WTC11 (cell line): Measurements from ENCODE around the gene SREBF1. TPM values are rescaled to one million over a fixed set of nuclear protein-coding genes. Genes with fewer than 3 reads are reported as not detected.

Source experiments
- ATAC-seq: fragments of 200-7000 bp; cut with Tn5 transposase; 2 replicates; pipeline ENCODE4 v1.10.0; 2021; ENCODE audit warnings: mild to moderate bottlenecking, moderate library complexity
- CTCF ChIA-PET: fragments of 300-600 bp; sonication (Branson Sonifier 250); formaldehyde crosslinking; loops from one replicate; lab custom pipeline; 2021; ENCODE audit warnings: antibody characterized with exemption; lab: Charles Lee
- POLR2A ChIA-PET: fragments of 350-600 bp; sonication (Branson Sonifier 250); formaldehyde crosslinking; loops from one replicate; lab custom pipeline; 2021; ENCODE audit warnings: antibody characterized with exemption; lab: Charles Lee
- DNase-seq: peaks from one replicate; pipeline ENCODE4 v3.0.0; 2021; ENCODE audit warnings: low spot score
- H3K27ac Mint-ChIP-seq: 2 replicates; pipeline ENCODE4 v1.8.0; 2021; ENCODE audit warnings: mixed read lengths
- H3K27me3 Mint-ChIP-seq: 2 replicates; pipeline ENCODE4 v1.8.0; 2021; ENCODE audit warnings: low read depth, mild to moderate bottlenecking, moderate library complexity, mixed read lengths
- H3K36me3 Mint-ChIP-seq: 2 replicates; pipeline ENCODE4 v1.8.0; 2021; ENCODE audit warnings: mixed read lengths
- H3K4me1 Mint-ChIP-seq: 2 replicates; pipeline ENCODE4 v1.8.0; 2022; ENCODE audit warnings: mixed read lengths
- H3K4me3 Mint-ChIP-seq: 2 replicates; pipeline ENCODE4 v1.8.0; 2021; ENCODE audit warnings: mild to moderate bottlenecking, moderate library complexity, mixed read lengths
- H3K9me3 Mint-ChIP-seq: 2 replicates; pipeline ENCODE4 v1.8.0; 2021; ENCODE audit warnings: mixed read lengths
- CDX4 ChIP-seq: fragments of 250-450 bp; sonication (Bioruptor Pico); IDR thresholded peaks from 2 replicates; pipeline ENCODE4 v1.9.0; 2021; ENCODE audit warnings: moderate library complexity, mild to moderate bottlenecking, inconsistent platforms, borderline replicate concordance
- CTCF ChIP-seq: fragments of 200-600 bp; IDR thresholded peaks from 2 replicates; pipeline ENCODE4 v1.8.0; 2022; ENCODE audit warnings: antibody characterized with exemption
- FOXK1 ChIP-seq: sonication (generic); formaldehyde crosslinking; IDR thresholded peaks from 2 replicates; pipeline ENCODE4 v1.8.0; 2022; ENCODE audit warnings: mild to moderate bottlenecking, moderate library complexity, missing genetic modification reagents
- GABPB1 ChIP-seq: sonication (generic); formaldehyde crosslinking; IDR thresholded peaks from 2 replicates; pipeline ENCODE4 v1.8.1; 2023; ENCODE audit warnings: mild to moderate bottlenecking, missing genetic modification reagents
- HMGA2 ChIP-seq: fragments of 250-450 bp; sonication (Bioruptor Pico); IDR thresholded peaks from 2 replicates; pipeline ENCODE4 v1.4.0; 2021; ENCODE audit warnings: mild to moderate bottlenecking, moderate library complexity
- JUN ChIP-seq: sonication (generic); formaldehyde crosslinking; IDR thresholded peaks from 2 replicates; pipeline ENCODE4 v1.8.0; 2023; ENCODE audit warnings: mild to moderate bottlenecking, missing genetic modification reagents
- NFATC4 ChIP-seq: fragments of 250-450 bp; sonication (Bioruptor Pico); IDR thresholded peaks from 2 replicates; pipeline ENCODE4 v1.9.0; 2021; ENCODE audit warnings: mild to moderate bottlenecking
- PRRX2 ChIP-seq: fragments of 250-450 bp; sonication (Bioruptor Pico); IDR thresholded peaks from 2 replicates; pipeline ENCODE4 v1.8.0; 2021; ENCODE audit warnings: mild to moderate bottlenecking
- RELA ChIP-seq: sonication (generic); formaldehyde crosslinking; IDR thresholded peaks from 2 replicates; pipeline ENCODE4 v1.8.1; 2022; ENCODE audit warnings: missing genetic modification reagents, mild to moderate bottlenecking, borderline replicate concordance
- SP1 ChIP-seq: sonication (generic); formaldehyde crosslinking; conservative IDR thresholded peaks from 2 replicates; pipeline ENCODE4 v1.8.1; 2022; ENCODE audit warnings: missing genetic modification reagents
- TEAD1 ChIP-seq: sonication (generic); formaldehyde crosslinking; IDR thresholded peaks from 2 replicates; pipeline ENCODE4 v1.8.0; 2022; ENCODE audit warnings: mild to moderate bottlenecking, missing genetic modification reagents
- ZNF263 ChIP-seq: sonication (generic); formaldehyde crosslinking; IDR thresholded peaks from 2 replicates; pipeline ENCODE4 v1.8.1; 2022; ENCODE audit warnings: low read depth, mild to moderate bottlenecking, moderate library complexity, missing genetic modification reagents
- ZNF416 ChIP-seq: fragments of 250-450 bp; sonication (Bioruptor Pico); IDR thresholded peaks from 2 replicates; pipeline ENCODE4 v1.9.0; 2021; ENCODE audit warnings: mild to moderate bottlenecking, inconsistent platforms
- total RNA-seq: library from RNA; stranded (reverse); gene quantifications from 3 replicates; pipeline ENCODE4 v1.2.3, GENCODE V29; 2021
- TF ChIP-seq, protein P1 (sequence below): sonication (generic); formaldehyde crosslinking; IDR thresholded peaks from 2 replicates; pipeline ENCODE4 v1.8.1; 2023; ENCODE audit warnings: mild to moderate bottlenecking, missing genetic modification reagents, borderline replicate concordance
- TF ChIP-seq, protein P2 (sequence below): sonication (generic); formaldehyde crosslinking; IDR thresholded peaks from 2 replicates; pipeline ENCODE4 v1.8.0; 2022; ENCODE audit warnings: mild to moderate bottlenecking, missing genetic modification reagents
- TF ChIP-seq, protein P3 (sequence below): sonication (generic); formaldehyde crosslinking; IDR thresholded peaks from 2 replicates; pipeline ENCODE4 v1.8.0; 2023; ENCODE audit warnings: missing genetic modification reagents, mild to moderate bottlenecking, borderline replicate concordance
- TF ChIP-seq, protein P4 (sequence below): sonication (generic); formaldehyde crosslinking; IDR thresholded peaks from 2 replicates; pipeline ENCODE4 v1.8.1; 2022; ENCODE audit warnings: low read depth, mild to moderate bottlenecking, moderate library complexity, missing genetic modification reagents, borderline replicate concordance
- TF ChIP-seq, protein P5 (sequence below): fragments of 250-450 bp; sonication (Bioruptor Pico); IDR thresholded peaks from 2 replicates; pipeline ENCODE4 v1.9.0; 2021; ENCODE audit warnings: mild to moderate bottlenecking

Gene SREBF1
- total RNA-seq, 1 experiment from 2014 or later, result 93.7 TPM

DNA sequence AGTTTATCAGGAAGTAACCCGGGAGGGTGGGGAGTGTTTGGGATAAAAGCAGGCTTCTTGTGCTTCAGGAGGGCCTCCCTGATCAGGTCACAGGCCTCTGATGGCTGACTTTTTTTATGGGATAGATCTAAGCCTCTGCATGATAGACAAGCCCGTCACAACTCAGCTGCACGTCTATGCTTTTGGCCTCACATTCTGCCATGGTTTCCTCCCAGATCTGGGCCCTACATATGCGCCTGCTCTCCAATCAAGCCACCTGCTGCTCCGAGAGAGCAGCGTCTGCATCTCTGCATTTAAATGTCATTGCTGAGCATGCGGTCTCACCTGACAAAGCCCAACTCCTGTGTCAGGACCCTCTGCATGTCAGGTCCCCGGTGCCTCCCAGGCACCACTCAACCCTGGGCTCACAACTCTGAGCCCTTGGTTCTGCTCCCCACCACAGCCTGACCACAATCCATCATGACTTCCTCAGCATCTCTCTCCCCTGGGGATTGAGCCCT is 45.3 kb upstream of the SREBF1 start:
- CTCF ChIA-PET, result interaction anchor here (1.4 to 2.1 kb wide), 2 partner anchors 9 to 37 kb away, joined by 4 to 7 read pairs; no protein-coding TSS in a partner anchor
- no peak for TF ChIP-seq SP1
- peak; percentile 22; the same call in 1 of the 2 replicates for TF ChIP-seq TEAD1
- no peak for TF ChIP-seq ZNF263 (CRISPR knock-in tag)
- TF ChIP-seq, protein P1, sequence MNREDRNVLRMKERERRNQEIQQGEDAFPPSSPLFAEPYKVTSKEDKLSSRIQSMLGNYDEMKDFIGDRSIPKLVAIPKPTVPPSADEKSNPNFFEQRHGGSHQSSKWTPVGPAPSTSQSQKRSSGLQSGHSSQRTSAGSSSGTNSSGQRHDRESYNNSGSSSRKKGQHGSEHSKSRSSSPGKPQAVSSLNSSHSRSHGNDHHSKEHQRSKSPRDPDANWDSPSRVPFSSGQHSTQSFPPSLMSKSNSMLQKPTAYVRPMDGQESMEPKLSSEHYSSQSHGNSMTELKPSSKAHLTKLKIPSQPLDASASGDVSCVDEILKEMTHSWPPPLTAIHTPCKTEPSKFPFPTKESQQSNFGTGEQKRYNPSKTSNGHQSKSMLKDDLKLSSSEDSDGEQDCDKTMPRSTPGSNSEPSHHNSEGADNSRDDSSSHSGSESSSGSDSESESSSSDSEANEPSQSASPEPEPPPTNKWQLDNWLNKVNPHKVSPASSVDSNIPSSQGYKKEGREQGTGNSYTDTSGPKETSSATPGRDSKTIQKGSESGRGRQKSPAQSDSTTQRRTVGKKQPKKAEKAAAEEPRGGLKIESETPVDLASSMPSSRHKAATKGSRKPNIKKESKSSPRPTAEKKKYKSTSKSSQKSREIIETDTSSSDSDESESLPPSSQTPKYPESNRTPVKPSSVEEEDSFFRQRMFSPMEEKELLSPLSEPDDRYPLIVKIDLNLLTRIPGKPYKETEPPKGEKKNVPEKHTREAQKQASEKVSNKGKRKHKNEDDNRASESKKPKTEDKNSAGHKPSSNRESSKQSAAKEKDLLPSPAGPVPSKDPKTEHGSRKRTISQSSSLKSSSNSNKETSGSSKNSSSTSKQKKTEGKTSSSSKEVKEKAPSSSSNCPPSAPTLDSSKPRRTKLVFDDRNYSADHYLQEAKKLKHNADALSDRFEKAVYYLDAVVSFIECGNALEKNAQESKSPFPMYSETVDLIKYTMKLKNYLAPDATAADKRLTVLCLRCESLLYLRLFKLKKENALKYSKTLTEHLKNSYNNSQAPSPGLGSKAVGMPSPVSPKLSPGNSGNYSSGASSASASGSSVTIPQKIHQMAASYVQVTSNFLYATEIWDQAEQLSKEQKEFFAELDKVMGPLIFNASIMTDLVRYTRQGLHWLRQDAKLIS (CRISPR knock-in tag), result no peak
- TF ChIP-seq CDX4 (CRISPR knock-in tag), result no peak
- TF ChIP-seq PRRX2, result no peak
- TF ChIP-seq, protein P2, sequence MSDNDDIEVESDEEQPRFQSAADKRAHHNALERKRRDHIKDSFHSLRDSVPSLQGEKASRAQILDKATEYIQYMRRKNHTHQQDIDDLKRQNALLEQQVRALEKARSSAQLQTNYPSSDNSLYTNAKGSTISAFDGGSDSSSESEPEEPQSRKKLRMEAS (CRISPR knock-in tag), result peak; percentile 36; the same call in 1 of the 2 replicates
- TF ChIP-seq, all 79 proteins: peak for 2
- no peaks in the 10 kb centered on the region; the same call in 1 of the 2 replicates for H3K27me3 Mint-ChIP-seq
- peak; percentile 32; the same call in 1 of the 2 replicates for ATAC-seq
- POLR2A ChIA-PET, result no interaction called here
- peaks cover 64% of the 10 kb centered on the region for H3K4me1 Mint-ChIP-seq
- no peak overlapping the region for H3K4me3 Mint-ChIP-seq
- H3K27ac Mint-ChIP-seq, result no peak overlapping the region
- no peak for DNase-seq
- H3K9me3 Mint-ChIP-seq, result no peaks in the 10 kb centered on the region
- no peaks in the 10 kb centered on the region for H3K36me3 Mint-ChIP-seq

DNA sequence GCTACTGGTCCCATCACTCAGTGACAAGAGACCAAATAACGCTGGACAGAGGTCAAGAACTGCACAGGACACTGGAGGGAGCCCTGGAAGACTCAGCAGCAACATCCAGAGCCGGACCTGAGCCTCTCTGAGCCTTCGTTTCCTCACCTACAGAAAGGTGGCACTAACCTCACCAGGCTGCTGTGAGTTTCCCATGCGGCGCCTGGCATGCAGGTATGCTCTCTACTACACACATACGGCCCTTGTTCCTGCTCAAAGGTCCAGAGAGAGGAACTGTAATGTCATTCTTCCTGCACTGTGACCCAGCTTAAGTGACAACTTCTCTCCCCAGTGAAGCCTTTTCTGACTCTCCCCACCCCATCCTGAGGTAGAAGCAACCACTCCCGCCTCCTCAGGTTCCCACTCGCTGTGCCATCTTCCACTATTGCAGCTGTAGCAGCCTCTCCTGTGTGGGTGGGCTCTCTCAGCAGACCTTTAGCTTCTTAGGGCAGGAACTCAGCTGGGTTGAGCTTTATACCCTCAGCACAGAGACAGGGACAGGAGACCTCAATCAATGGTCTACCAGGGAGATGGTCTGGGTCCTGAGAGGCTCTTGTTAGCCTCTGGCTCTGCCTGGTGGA is 43.9 kb upstream of the SREBF1 start:
- no peak for ATAC-seq
- DNase-seq, result no peak
- Mint-ChIP-seq H3K9me3 (no peaks in the 10 kb centered on the region), H3K27ac (no peak overlapping the region), H3K4me1 (peaks cover 62% of the 10 kb centered on the region), H3K36me3 (no peaks in the 10 kb centered on the region), H3K4me3 (no peak overlapping the region), H3K27me3 (no peaks in the 10 kb centered on the region; the same call in 1 of the 2 replicates)
- CTCF ChIA-PET, result interaction anchor here (1.1 to 2.1 kb wide), 4 partner anchors 10 to 68 kb away, joined by 3 to 7 read pairs (median 4); no protein-coding TSS in a partner anchor
- POLR2A ChIA-PET, result interaction anchor here (0.6 kb wide), 1 partner anchor 55 kb away, joined by 6 read pairs; no protein-coding TSS in a partner anchor
- TF ChIP-seq HMGA2 (CRISPR knock-in tag) (no peak), CTCF (no peak), SP1 (no peak), ZNF263 (CRISPR knock-in tag) (no peak), RELA (no peak), GABPB1 (CRISPR knock-in tag) (no peak), ZNF416 (CRISPR knock-in tag) (no peak), JUN (CRISPR knock-in tag) (no peak), FOXK1 (CRISPR knock-in tag) (no peak), NFATC4 (CRISPR knock-in tag) (no peak)
- TF ChIP-seq, protein P3, sequence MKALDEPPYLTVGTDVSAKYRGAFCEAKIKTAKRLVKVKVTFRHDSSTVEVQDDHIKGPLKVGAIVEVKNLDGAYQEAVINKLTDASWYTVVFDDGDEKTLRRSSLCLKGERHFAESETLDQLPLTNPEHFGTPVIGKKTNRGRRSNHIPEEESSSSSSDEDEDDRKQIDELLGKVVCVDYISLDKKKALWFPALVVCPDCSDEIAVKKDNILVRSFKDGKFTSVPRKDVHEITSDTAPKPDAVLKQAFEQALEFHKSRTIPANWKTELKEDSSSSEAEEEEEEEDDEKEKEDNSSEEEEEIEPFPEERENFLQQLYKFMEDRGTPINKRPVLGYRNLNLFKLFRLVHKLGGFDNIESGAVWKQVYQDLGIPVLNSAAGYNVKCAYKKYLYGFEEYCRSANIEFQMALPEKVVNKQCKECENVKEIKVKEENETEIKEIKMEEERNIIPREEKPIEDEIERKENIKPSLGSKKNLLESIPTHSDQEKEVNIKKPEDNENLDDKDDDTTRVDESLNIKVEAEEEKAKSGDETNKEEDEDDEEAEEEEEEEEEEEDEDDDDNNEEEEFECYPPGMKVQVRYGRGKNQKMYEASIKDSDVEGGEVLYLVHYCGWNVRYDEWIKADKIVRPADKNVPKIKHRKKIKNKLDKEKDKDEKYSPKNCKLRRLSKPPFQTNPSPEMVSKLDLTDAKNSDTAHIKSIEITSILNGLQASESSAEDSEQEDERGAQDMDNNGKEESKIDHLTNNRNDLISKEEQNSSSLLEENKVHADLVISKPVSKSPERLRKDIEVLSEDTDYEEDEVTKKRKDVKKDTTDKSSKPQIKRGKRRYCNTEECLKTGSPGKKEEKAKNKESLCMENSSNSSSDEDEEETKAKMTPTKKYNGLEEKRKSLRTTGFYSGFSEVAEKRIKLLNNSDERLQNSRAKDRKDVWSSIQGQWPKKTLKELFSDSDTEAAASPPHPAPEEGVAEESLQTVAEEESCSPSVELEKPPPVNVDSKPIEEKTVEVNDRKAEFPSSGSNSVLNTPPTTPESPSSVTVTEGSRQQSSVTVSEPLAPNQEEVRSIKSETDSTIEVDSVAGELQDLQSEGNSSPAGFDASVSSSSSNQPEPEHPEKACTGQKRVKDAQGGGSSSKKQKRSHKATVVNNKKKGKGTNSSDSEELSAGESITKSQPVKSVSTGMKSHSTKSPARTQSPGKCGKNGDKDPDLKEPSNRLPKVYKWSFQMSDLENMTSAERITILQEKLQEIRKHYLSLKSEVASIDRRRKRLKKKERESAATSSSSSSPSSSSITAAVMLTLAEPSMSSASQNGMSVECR, result no peak
- TF ChIP-seq, protein P4, sequence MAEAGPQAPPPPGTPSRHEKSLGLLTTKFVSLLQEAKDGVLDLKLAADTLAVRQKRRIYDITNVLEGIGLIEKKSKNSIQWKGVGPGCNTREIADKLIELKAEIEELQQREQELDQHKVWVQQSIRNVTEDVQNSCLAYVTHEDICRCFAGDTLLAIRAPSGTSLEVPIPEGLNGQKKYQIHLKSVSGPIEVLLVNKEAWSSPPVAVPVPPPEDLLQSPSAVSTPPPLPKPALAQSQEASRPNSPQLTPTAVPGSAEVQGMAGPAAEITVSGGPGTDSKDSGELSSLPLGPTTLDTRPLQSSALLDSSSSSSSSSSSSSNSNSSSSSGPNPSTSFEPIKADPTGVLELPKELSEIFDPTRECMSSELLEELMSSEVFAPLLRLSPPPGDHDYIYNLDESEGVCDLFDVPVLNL (CRISPR knock-in tag), result no peak
- TF ChIP-seq, protein P5, sequence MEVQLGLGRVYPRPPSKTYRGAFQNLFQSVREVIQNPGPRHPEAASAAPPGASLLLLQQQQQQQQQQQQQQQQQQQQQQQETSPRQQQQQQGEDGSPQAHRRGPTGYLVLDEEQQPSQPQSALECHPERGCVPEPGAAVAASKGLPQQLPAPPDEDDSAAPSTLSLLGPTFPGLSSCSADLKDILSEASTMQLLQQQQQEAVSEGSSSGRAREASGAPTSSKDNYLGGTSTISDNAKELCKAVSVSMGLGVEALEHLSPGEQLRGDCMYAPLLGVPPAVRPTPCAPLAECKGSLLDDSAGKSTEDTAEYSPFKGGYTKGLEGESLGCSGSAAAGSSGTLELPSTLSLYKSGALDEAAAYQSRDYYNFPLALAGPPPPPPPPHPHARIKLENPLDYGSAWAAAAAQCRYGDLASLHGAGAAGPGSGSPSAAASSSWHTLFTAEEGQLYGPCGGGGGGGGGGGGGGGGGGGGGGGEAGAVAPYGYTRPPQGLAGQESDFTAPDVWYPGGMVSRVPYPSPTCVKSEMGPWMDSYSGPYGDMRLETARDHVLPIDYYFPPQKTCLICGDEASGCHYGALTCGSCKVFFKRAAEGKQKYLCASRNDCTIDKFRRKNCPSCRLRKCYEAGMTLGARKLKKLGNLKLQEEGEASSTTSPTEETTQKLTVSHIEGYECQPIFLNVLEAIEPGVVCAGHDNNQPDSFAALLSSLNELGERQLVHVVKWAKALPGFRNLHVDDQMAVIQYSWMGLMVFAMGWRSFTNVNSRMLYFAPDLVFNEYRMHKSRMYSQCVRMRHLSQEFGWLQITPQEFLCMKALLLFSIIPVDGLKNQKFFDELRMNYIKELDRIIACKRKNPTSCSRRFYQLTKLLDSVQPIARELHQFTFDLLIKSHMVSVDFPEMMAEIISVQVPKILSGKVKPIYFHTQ, result no peak
